Colonic mucosa (tissue), 4 donors: ENCODE data around the gene DDX55. TPM values are rescaled to one million over a fixed set of nuclear protein-coding genes. Genes with fewer than 3 reads are reported as not detected.

ENCODE experiments used
- DNase-seq: peaks from one replicate; pipeline ENCODE4 v3.0.0-alpha.2; 2020
- H3K27ac ChIP-seq: fragments of 200-600 bp; one replicate; pipeline ENCODE4 v1.8.0; 2021
- H3K27me3 ChIP-seq: fragments of 200-600 bp; one replicate; pipeline ENCODE4 v1.8.0; 2021
- H3K36me3 ChIP-seq: fragments of 200-600 bp; one replicate; pipeline ENCODE4 v1.8.0; 2021
- H3K4me1 ChIP-seq: fragments of 200-600 bp; one replicate; pipeline ENCODE4 v1.8.0; 2021; ENCODE audit warnings: mild to moderate bottlenecking
- H3K4me3 ChIP-seq: fragments of 200-600 bp; one replicate; pipeline ENCODE4 v1.8.0; 2021
- H3K9ac ChIP-seq, 2 donors: one replicate each; pipeline ENCODE4 v1.7.0; 2013; ENCODE audit warnings: control low read depth in 2 of 2, low read depth in 2 of 2, low read length in 2 of 2
- H3K9me3 ChIP-seq: fragments of 200-600 bp; one replicate; pipeline ENCODE4 v1.8.0; 2021
- intact Hi-C: fragments of 100-400 bp; cut with DNase I; formaldehyde crosslinking; loops from one replicate; pipeline ENCODE4 v1.14.1; 2022
- total RNA-seq, 2 donors: library from RNA; stranded (reverse); fragmentation: NEBNext Ultra II Directional in 1 of 2; extraction: Animal tissue kit (Norgen Biotek cat#: 25700) in 1 of 2; gene quantifications; one replicate each; pipeline ENCODE4 v1.2.1, GENCODE V29; 2021
- TF ChIP-seq, protein P1 (sequence below): fragments of 200-600 bp; IDR thresholded peaks from one replicate; pipeline ENCODE4 v1.8.0; 2022; ENCODE audit warnings: antibody characterized with exemption, mild to moderate bottlenecking
- donor health status: healthy.
- donor health status: DM: no; HTN: no; CAD: no.
- donor health status: DM: no; HTN: no; CAD: no.

Gene DDX55
- total RNA-seq, 2 donors from 2014 or later = 8.1 to 19.7 TPM

DNA sequence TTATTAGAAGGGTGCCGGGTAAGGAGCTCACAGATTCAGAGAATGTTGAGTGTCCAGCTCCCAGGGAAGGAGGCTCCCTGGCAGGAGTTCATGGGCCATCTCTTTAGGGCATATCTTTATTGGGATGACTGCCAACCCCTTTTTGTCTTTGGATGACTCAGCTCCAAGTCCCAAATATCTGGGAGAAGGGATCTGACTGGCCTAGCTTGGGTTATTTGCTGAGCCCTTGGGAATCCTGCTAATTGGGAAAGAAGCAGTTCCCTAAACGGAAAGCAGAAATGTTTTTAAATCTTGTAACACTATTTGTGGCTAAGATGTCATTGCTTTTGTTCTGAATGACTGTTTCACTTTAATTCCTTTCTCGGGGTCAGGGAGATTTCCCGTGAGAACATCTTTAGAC is 12.6 kb downstream of the DDX55 start:
- H3K9ac ChIP-seq = no peak overlapping the region
- no peak overlapping the region for H3K27ac ChIP-seq
- H3K4me1 ChIP-seq = no peaks in the 10 kb centered on the region
- DNase-seq = no peak
- no peaks in the 10 kb centered on the region for H3K27me3 ChIP-seq
- intact Hi-C loops = no loop called here
- H3K36me3 ChIP-seq = peaks cover 13% of the 10 kb centered on the region
- TF ChIP-seq, protein P1, sequence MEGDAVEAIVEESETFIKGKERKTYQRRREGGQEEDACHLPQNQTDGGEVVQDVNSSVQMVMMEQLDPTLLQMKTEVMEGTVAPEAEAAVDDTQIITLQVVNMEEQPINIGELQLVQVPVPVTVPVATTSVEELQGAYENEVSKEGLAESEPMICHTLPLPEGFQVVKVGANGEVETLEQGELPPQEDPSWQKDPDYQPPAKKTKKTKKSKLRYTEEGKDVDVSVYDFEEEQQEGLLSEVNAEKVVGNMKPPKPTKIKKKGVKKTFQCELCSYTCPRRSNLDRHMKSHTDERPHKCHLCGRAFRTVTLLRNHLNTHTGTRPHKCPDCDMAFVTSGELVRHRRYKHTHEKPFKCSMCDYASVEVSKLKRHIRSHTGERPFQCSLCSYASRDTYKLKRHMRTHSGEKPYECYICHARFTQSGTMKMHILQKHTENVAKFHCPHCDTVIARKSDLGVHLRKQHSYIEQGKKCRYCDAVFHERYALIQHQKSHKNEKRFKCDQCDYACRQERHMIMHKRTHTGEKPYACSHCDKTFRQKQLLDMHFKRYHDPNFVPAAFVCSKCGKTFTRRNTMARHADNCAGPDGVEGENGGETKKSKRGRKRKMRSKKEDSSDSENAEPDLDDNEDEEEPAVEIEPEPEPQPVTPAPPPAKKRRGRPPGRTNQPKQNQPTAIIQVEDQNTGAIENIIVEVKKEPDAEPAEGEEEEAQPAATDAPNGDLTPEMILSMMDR = no peak
- no peak overlapping the region for H3K4me3 ChIP-seq
- H3K9me3 ChIP-seq = no peaks in the 10 kb centered on the region

DNA sequence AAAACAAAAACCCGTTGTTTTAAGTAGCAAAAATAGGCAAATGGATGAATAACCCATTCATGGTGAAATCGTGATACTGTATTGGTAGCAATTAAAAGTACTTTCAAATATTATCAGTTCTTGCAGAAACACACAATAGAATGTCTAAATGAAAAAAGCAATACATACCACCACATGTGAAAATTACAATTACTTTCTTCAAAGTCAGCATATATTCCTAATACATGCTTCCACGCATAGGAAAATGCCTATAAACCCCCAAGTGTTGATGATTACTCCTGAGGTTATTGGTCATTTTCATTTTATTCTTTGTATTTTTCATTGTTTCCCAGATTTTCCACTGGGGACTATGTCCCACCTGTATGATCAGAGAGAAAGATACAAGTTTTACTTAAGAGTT is 15.2 kb downstream of the DDX55 start:
- intact Hi-C loops = no loop called here
- no peaks in the 10 kb centered on the region for H3K4me1 ChIP-seq
- no peak overlapping the region for H3K27ac ChIP-seq
- no peaks in the 10 kb centered on the region for H3K9me3 ChIP-seq
- no peak for DNase-seq
- TF ChIP-seq, protein P1 = no peak
- no peaks in the 10 kb centered on the region for H3K27me3 ChIP-seq
- no peak overlapping the region for H3K4me3 ChIP-seq
- H3K9ac ChIP-seq = no peak overlapping the region
- peaks cover 17% of the 10 kb centered on the region for H3K36me3 ChIP-seq

DNA sequence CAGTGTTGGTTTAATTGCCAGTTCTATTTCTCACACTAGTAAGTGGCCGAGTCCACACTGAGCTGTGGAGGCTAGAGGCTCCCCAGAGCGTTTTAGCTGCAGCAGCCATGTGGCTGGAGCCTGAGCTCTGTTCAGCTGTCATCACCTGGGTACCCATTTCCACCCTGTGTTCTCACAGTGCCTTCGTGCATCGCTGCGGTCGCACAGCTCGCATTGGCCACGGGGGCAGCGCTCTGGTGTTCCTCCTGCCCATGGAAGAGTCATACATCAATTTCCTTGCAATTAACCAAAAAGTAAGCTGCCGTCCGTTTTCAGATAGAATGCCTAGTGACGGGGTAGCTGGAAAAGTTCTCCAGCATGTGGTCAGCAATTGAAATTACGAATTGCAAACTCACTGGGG is 15.7 kb downstream of the DDX55 start:
- Histone ChIP-seq H3K9ac (no peak overlapping the region), H3K4me3 (no peak overlapping the region), H3K36me3 (peaks cover 18% of the 10 kb centered on the region), H3K27ac (no peak overlapping the region), H3K4me1 (no peaks in the 10 kb centered on the region), H3K27me3 (no peaks in the 10 kb centered on the region), H3K9me3 (no peaks in the 10 kb centered on the region)
- TF ChIP-seq, protein P1 = no peak
- no peak for DNase-seq
- intact Hi-C loops = no loop called here

DNA sequence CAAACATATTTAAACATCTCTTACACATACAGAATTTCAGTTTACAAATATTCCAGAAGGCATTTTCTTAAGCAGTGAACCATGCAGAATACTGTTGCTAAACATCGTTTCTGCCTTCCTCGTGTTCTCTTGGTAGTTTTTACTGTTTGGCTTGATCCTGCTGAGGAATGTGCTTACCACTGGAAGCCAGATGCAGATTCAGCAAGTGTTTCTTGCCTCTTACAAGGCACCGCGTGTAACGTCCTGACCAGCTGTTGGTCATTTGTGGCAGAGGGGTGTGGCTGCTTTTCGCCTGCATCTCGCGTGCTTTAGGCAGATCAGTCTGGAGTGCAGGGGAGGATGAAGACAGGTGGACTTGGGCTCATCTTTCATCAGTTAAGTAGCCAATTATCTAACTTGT is 19.2 kb downstream of the DDX55 start:
- intact Hi-C loops = no loop called here
- DNase-seq = no peak
- Histone ChIP-seq H3K4me1 (no peaks in the 10 kb centered on the region), H3K9ac (no peak overlapping the region), H3K4me3 (no peak overlapping the region), H3K27me3 (no peaks in the 10 kb centered on the region), H3K36me3 (peaks cover 25% of the 10 kb centered on the region), H3K27ac (no peak overlapping the region), H3K9me3 (no peaks in the 10 kb centered on the region)
- TF ChIP-seq, protein P1 = no peak

DNA sequence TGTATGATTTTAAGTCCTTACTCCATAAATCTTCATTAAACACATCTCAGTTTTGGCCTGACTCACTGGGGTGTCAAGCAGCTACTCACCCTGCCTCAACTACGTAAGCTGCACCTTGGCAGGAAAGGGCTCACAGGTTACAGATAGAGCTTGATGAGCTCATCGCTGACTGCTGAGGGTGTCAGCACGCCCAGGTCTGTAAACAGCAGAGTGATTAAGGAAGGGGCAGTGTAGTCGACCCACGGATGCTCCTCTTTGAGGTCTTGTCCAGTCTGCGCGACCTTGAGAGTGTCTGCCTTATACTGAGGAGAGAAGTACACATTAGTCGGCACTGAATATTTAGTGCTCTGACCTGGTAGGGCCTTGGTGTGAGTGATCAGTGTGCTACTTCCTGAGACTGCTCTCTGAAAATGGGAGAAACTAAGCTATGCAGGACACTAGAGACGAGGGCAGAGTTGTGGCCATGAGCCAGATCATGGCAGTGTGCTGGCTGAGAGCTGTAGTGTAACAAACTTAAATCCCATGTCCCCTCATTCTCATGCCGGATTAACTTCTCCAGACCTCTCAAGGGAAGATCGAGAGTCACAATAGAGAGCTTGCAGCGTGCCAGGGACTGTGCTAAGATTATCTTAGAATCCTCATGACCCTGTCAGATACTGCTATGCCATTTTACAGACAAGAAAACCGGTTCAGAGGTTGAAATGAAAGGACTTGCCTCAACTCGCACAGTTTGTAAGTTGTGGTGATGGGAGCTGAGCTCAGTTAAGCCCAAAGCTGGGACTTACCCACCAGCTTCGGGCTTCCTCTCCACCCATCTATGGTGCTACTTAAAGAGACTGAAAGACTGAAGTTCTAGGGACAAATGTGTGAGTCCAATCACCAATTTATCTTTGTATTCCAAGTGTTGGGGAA is 20.0 kb downstream of the DDX55 start:
- Histone ChIP-seq H3K27ac (no peak overlapping the region), H3K27me3 (no peaks in the 10 kb centered on the region), H3K4me3 (no peak overlapping the region), H3K4me1 (no peaks in the 10 kb centered on the region), H3K36me3 (peaks cover 32% of the 10 kb centered on the region), H3K9me3 (no peaks in the 10 kb centered on the region), H3K9ac (no peak overlapping the region)
- TF ChIP-seq, protein P1 = no peak
- DNase-seq = no peak
- intact Hi-C loops = no loop called here
